Forelimb muscle (tissue), 1 donor: Measurements from ENCODE around the gene ADAM10. TPM values are rescaled to one million over a fixed set of nuclear protein-coding genes. Genes with fewer than 3 reads are reported as not detected.

ENCODE experiments used
- polyA plus RNA-seq: library from polyadenylated mRNA; unstranded; fragments of 120-200 nt; gene quantifications from one replicate; pipeline ENCODE4 v1.2.1, GENCODE V29; 2013; ENCODE audit not compliant: insufficient read length

ADAM10 gene
- polyA plus RNA-seq, 1 donor, result 80.6 TPM

Other genes with a start within 250 kb of the ADAM10 start
- 7.9 TPM for gene MINDY2, start 21.6 kb upstream of the ADAM10 start, polyA plus RNA-seq
- 63.5 TPM for gene SLTM, start 184.0 kb upstream of the ADAM10 start, polyA plus RNA-seq
- 24.1 TPM for gene RNF111, start 238.0 kb upstream of the ADAM10 start, polyA plus RNA-seq